EH (cell line): ENCODE measurements around the gene NUDT19.
"Not testable (repeated sequence)": the region's sequence is repeated elsewhere in the genome, so short reads cannot be mapped to it uniquely, and the experiment has no call there.

Experiments
- DNase-seq: peaks from one replicate; pipeline ENCODE4 v3.0.0-alpha.2; 2015; ENCODE audit warnings: low read depth

The NUDT19 gene

GRCh38 chr19:32716203-32716602, 24.6 kb downstream of the NUDT19 start:
- DNase-seq = not testable (repeated sequence)

- no peak for DNase-seq
These were observed 25.9 kb downstream of the NUDT19 start for GRCh38 chr19:32717496-32717895.

DNA sequence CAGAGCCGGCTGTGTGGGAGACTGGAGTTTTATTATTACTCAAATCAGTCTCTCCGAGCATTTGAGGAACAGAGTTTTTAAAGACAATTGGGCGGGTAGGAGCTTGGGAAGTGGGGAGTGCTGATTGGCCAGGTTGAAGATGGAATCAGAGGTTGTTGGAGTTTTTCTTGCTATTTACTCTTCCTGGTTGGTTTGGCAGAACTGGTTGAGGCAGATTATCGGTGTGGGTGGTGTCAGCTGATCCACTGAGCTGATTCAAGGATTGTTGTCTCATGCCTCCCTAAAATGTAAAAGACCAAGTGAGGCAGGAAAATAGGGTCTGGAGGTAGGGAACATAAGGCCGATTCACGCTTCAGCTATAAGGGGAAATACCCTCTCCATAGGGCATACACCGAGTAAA, 26.7 kb downstream of the NUDT19 start:
- DNase-seq = no peak

DNA sequence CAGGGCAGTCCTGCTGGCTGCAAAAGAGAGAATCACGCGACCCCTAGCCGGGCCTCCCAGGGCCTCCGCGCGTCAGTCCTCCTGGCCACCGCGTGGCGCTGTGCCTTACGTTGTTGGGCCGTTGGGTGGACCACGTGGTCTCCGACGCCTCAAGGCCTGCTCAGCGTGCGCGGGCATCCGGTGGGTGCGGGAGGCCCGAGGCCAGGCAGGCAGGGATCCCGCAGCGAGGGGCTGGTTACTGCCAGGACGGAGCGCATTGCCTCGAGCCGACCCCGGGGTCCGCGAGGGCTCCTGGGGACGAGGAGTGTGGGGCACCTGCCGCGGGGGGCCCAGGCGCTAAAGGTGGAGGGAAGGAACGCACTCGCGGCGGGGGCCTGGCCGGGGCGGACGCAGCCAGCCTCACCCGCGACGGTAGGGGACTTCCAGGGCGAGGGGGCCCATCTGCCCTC, 28.0 kb downstream of the NUDT19 start, which contains the start of gene TDRD12:
Gene TDRD12, plus strand, starts transcription at position 157 of the 449 bp plus-strand sequence. CDS start 306 bp downstream, outside the sequence.
- DNase-seq = no peak

DNA sequence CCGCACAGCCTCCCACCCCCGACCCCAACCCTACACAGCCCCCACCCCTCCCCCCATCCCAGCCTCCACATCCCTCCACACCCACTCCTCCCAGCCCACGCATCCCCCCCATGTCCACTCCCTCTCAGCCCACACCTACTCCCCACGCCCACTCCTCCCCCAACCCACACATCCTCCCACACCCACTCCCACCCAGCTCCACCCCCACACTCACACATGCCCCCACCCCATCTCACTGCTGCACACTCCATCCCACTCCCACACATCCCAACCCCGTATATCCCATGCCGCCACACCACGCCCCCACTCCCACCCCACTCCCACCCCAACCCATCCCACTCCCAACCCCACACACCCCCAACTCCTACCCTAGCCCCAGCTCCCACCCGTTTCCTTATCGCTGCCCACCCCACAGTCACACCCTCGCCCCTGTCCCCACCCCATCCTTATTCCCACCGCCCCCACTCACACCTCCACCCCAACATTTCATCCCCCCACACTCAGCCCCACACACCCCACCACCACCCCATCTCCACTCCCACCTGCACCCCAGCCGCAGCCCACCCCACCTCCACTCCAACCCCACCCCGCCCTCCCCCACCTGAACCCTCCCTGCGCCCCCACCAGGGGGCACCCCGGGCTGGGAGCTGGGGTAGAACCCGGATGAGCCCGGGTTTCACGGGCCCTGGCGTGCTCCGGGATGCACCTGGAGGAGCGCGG, 28.8 kb downstream of the NUDT19 start:
- no peak for DNase-seq

DNA sequence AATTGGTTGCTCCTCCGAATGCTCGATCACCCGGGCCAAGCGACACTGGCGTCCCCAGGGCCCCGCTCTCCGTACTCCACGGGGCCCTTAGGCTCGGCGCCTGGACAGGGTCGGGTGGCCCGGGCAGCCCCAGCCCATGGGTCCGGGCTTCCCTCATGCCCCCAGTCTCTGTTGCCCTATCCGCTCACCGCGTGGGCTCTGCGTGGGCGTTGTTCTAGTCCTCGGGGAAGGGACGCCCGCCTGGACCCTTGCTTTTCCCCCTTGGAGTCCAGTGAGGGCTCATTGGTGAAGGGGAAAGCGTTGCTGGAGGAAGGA, 29.3 kb downstream of the NUDT19 start:
- no peak for DNase-seq

GRCh38 chr19:32735936-32736335, 44.3 kb downstream of the NUDT19 start:
- no peak for DNase-seq

DNA sequence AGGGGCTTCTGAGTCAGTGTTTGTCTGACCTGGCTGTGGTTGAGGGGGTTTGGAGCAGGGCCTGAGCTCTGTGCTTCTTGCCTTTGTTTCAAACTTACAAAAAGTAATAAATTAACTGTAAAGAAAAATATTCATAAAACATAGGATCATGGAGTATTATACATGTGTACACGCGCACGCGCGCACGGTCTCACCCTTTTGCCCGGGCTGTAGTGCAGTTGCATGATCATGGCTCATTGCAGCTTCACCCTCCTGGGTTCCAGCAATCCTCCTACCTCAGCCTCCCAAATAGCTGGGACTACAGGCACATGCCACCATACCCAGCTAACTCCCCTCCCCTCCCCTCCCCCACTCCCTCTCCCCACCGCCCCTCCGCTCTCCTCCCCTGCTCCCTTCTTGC, 51.4 kb downstream of the NUDT19 start:
- DNase-seq = no peak

DNA sequence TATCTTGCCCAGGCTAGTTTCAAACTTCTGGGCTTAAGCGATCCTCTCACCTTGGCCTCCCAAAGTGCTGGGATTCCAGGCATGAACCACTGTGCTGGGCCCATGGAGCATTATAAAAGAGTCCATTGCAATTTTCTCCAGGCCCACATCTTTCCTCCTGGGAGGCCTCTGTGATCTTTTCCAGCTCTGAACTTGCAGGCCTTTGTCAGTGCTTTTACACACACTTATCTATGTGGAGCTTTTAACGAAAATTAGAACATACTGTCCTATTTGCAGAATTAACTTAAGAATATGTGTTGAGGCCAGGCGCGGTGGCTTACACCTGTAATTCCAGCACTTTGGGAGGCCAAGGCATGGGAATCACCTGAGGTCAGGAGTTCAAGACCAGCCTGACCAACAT, 51.8 kb downstream of the NUDT19 start:
- no peak for DNase-seq

GRCh38 chr19:32744555-32745325, 53.1 kb downstream of the NUDT19 start:
- DNase-seq = no peak

DNA sequence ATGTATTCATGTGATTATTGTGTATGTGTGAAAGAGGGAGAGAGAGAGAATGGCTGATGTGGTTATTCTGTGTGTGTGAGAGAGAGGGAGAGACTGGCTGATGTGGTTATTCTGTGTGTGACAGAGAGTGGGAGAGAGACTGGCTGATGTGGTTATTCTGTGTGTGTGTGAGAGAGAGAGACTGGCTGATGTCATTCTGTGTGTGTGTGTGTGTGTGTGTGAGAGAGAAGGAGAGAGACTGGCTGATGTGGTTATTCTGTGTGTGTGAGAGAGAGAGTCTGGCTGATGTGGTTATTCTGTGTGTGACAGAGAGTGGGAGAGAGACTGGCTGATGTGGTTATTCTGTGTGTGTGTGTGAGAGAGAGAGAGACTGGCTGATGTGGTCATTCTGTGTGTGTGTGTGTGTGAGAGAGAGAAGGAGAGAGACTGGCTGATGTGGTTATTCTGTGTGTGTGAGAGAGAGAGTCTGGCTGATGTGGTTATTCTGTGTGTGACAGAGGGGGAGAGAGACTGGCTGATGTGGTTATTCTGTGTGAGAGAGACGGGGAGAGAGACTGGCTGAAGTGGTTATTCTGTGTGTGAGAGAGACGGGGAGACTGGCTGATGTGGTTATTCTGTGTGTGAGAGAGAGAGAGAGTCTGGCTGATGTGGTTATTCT, 54.1 kb downstream of the NUDT19 start:
- not testable (repeated sequence) for DNase-seq

DNA sequence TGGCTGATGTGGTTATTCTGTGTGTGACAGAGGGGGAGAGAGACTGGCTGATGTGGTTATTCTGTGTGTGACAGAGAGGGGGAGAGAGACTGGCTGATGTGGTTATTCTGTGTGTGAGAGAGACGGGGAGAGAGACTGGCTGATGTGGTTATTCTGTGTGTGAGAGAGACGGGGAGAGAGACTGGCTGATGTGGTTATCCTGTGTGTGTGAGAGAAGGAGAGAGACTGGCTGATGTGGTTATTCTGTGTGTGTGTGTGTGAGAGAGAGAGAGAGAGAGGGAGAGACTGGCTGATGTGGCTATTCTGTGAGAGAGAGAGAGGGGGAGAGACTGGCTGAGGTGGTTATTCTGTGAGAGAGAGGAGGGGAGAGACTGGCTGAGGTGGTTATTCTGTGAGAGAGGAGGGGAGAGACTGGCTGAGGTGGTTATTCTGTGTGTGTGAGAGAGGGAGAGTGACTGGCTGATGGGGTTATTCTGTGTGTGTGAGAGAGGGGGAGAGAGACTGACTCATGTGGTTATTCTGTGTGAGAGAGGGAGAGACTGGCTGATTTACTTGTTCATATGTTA, 55.1 kb downstream of the NUDT19 start:
- peak; percentile 2 for DNase-seq

DNA sequence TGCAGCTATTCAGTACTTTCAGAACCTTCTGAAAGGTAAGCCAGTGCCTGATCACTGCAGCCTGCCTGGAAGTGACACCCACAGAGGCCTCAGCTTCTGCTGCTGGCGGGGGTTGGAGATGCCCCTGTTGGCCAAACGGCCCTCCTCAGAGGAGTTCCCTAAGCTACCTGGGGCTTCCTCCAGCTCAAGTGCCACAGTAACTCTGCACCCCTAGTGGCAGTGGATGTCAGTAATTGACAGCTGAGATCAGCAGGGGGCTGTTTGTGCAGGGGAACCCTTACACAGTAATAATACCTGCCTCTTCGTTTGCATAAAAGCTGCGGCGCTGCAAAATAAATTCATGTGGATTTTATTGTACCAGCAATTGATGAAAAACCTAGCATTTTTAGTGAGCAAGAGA, 56.9 kb downstream of the NUDT19 start:
- no peak for DNase-seq

- no peak for DNase-seq
These were observed 57.3 kb downstream of the NUDT19 start for GRCh38 chr19:32748948-32749347.

- no peak for DNase-seq
These were observed 57.7 kb downstream of the NUDT19 start for GRCh38 chr19:32749361-32749760.

DNA sequence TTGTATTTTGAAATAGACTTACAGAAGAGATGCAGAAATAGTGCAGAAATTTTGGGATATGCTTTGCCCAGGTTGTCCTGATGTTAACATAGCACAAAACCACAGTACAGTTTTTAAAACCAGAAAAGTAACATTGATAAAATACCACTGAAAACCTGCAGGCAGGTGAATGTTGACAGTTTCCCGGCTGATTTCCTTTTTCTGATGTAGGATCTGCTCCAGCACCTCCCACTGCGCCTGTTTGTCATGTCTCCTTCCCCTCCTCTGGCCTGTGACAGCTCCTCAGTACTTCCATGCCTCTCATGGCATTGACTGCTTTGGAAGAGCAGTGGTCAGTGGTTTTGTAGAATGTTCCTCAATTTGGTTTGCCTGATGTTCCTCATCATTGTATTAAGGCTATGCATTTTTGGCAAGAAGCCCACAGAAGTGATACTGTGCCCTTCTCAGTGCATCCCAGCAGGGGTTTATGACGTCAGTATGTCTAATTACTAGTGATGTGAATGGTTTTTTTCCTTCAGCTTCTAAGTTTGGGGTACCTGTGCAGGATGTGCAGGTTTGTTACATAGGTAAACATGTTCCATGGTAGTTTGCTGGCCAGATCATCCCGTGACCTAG, 58.9 kb downstream of the NUDT19 start:
- DNase-seq = peak; percentile 12

GRCh38 chr19:32751066-32751465, 59.4 kb downstream of the NUDT19 start:
- no peak for DNase-seq

DNA sequence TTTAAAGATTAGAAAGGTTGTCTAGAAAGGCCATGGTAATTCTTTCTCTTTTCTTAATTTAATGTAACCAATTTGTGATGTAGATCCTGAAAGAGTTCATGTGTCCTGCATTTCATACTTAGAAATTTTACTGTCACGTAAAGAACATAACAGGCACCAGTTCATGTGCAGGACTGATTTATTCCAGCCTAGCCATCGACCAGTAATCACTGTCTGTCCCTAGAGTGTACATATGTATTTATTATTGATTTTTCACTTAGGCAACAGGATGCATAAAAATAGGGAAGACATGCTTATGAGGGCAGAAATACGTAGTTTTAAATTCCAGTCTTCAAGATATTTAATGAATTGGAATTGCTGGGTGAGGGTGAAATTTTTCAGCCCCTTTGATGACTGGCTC, 65.6 kb downstream of the NUDT19 start:
- no peak for DNase-seq
